Fibroblast of pulmonary artery (primary cell): ENCODE data around the gene ICAM1.

Experiments
- DNase-seq: peaks from one replicate; pipeline ENCODE4 v3.0.0-alpha.2; 2010; ENCODE audit warnings: low read depth
- H3K4me3 ChIP-seq: replicated peaks from 2 replicates; pipeline ENCODE4 v1.5.1; 2011; ENCODE audit warnings: low read depth, mild to moderate bottlenecking, control low read depth, low read length, moderate library complexity
- CTCF ChIP-seq: IDR thresholded peaks from 2 replicates; pipeline ENCODE4 v1.5.1; 2011; ENCODE audit warnings: mild to moderate bottlenecking, control low read depth, low read length, inconsistent platforms; ENCODE audit errors: missing control alignments

Gene ICAM1

DNA sequence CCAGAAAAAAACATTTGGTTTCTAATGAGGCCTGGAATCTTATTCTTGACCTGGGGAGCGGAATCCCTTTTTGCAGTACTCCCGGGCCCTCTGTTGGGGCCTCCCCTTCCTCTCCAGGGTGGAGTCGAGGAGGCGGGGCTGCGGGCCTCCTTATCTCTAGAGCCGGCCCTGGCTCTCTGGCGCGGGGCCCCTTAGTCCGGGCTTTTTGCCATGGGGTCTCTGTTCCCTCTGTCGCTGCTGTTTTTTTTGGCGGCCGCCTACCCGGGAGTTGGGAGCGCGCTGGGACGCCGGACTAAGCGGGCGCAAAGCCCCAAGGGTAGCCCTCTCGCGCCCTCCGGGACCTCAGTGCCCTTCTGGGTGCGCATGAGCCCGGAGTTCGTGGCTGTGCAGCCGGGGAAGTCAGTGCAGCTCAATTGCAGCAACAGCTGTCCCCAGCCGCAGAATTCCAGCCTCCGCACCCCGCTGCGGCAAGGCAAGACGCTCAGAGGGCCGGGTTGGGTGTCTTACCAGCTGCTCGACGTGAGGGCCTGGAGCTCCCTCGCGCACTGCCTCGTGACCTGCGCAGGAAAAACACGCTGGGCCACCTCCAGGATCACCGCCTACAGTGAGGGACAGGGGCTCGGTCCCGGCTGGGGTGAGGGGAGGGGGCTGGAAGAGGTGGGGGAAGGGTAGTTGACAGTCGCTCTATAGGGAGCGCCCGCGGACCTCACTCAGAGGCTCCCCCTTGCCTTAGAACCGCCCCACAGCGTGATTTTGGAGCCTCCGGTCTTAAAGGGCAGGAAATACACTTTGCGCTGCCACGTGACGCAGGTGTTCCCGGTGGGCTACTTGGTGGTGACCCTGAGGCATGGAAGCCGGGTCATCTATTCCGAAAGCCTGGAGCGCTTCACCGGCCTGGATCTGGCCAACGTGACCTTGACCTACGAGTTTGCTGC, 16.1 kb downstream of the ICAM1 start, which contains the start of gene ICAM4:
Gene ICAM4, plus strand, starts transcription at position 153 of the 935 bp plus-strand sequence. Its CDS starts 58 bp downstream, at position 211.
- peak; percentile 74 for DNase-seq
- no peak for TF ChIP-seq CTCF
- H3K4me3 ChIP-seq, result peak within 1 kb of the TSS; percentile 12

GRCh38 chr19:10288662-10289166, 17.8 kb downstream of the ICAM1 start:
- peak; percentile 40 for DNase-seq
- no peak for TF ChIP-seq CTCF
- peak overlapping the region; percentile 54 for H3K4me3 ChIP-seq

GRCh38 chr19:10289167-10289835, 18.4 kb downstream of the ICAM1 start:
- peak; percentile 47 for DNase-seq
- no peak for TF ChIP-seq CTCF

DNA sequence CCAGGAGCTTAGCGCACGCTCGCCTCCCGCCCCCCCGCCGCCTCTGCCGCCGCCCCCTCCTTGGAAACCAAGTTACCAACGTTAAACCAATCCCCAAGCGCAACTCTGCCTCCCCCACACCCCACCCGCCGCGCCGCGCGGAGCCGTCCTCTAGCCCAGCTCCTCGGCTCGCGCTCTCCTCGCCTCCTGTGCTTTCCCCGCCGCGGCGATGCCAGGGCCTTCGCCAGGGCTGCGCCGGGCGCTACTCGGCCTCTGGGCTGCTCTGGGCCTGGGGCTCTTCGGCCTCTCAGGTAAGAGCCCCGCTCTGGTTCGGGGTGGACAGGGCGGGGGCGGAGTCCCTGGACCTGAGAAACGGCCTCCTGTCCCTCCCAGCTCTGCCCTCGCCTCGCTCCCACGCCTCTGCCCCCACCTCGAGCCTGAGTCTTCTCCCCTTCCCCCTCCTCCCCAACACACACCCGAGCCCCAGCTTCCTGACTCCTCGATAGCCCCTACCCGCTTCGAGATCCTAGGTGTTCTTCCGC, 19.0 kb downstream of the ICAM1 start, which contains the start of gene ICAM5:
Gene ICAM5, plus strand, starts transcription at position 117 of the 521 bp plus-strand sequence. Its CDS starts 92 bp downstream, at position 209.
- TF ChIP-seq CTCF, result no peak
- H3K4me3 ChIP-seq, result peak within 1 kb of the TSS; percentile 54
- no peak for DNase-seq

More at GRCh38 chr19:10289167-10289835, 18.4 kb downstream of the ICAM1 start:
- peak overlapping the region; percentile 54 for H3K4me3 ChIP-seq

- H3K4me3 ChIP-seq, result peak overlapping the region; percentile 54
Observed at GRCh38 chr19:10290357-10290875, 19.5 kb downstream of the ICAM1 start.

More at GRCh38 chr19:10290357-10290875, 19.5 kb downstream of the ICAM1 start:
- DNase-seq, result no peak
- no peak for TF ChIP-seq CTCF
